ENCODE data around the gene MEG3. TPM values are rescaled to one million over a fixed set of nuclear protein-coding genes. Genes with fewer than 3 reads are reported as not detected.

Gene MEG3
- total and polyA plus RNA-seq, 2 of the 8 experiments (the other 6 are each of a cell fraction or from before 2014, with no cell fraction given), result 0.17 to 1.1 TPM

- Histone ChIP-seq H3K9ac (replicated peaks in 1 of 4; ENCODE audit: extremely low read depth in 1 of 4, low read depth in 3 of 4, low read length in 3 of 4) (no peak overlapping the region), H2AK5ac (ENCODE audit: low read depth, low read length) (no peak overlapping the region), H3K4me2 (ENCODE audit: insufficient read depth in 1 of 2, low read depth in 2 of 2, low read length in 2 of 2) (no peak overlapping the region), H2AFZ (ENCODE audit: low read length) (no peak overlapping the region), H3K4ac (replicated peaks; ENCODE audit: insufficient read length, low read depth, low read length) (no peak overlapping the region), H2BK15ac (ENCODE audit: low read length) (no peak overlapping the region), H4K8ac (ENCODE audit: extremely low read depth, insufficient read depth, low read length) (no peak overlapping the region), H3K79me2 (ENCODE audit: control insufficient read depth in 1 of 2, insufficient read depth in 2 of 2, low read length in 2 of 2) (no peaks in the 10 kb centered on the region), H4K91ac (replicated peaks; ENCODE audit: insufficient read length, low read length) (no peak overlapping the region), H3K27me3 (replicated peaks in 1 of 4; ENCODE audit: control insufficient read depth in 3 of 4, extremely low read depth in 1 of 4, insufficient read depth in 3 of 4, low read length in 3 of 4) (peaks cover 0 to 10% (median 4%) of the 10 kb centered on the region in 4 experiments; a peak in 4 of 7 replicates), H3K23me2 (ENCODE audit: low read depth, low read length) (peaks cover 2% of the 10 kb centered on the region; the same call in 1 of the 2 replicates), H4K20me1 (replicated peaks in 1 of 2; ENCODE audit: control insufficient read depth in 1 of 2, insufficient read depth in 2 of 2, low read length in 2 of 2) (no peaks in the 10 kb centered on the region), H3K56ac (replicated peaks; ENCODE audit: insufficient read length, low read depth, low read length) (no peak overlapping the region), H2BK5ac (ENCODE audit: low read depth, low read length) (no peak overlapping the region), H2BK12ac (ENCODE audit: low read depth, low read length) (no peak overlapping the region), H3K79me1 (ENCODE audit: low read depth, low read length) (no peaks in the 10 kb centered on the region), H3K4me3 (ENCODE audit: extremely low read depth in 1 of 4, insufficient read depth in 2 of 4, low read depth in 3 of 4, low read length in 4 of 4) (no peak overlapping the region), H3K36me3 (ENCODE audit: control insufficient read depth in 2 of 4, insufficient read depth in 4 of 4, low read length in 3 of 4) (no peaks in the 10 kb centered on the region), H3K14ac (ENCODE audit: insufficient read length) (no peak overlapping the region), H3K18ac (ENCODE audit: extremely low read depth, low read length) (no peak overlapping the region), H3K23ac (ENCODE audit: insufficient read length) (no peak overlapping the region), H2BK20ac (ENCODE audit: low read length) (no peak overlapping the region), H3K27ac (ENCODE audit: low read depth, low read length) (no peak overlapping the region), H3K9me3 (ENCODE audit: insufficient read depth in 2 of 2, low read depth in 1 of 2, low read length in 1 of 2) (no peaks in the 10 kb centered on the region), H3K4me1 (replicated peaks in 1 of 4; ENCODE audit: control insufficient read depth in 3 of 4, insufficient read depth in 4 of 4, low read length in 3 of 4) (peaks cover 5 to 18% (median 7%) of the 10 kb centered on the region in 4 experiments; a peak in 6 of 7 replicates), H4K5ac (ENCODE audit: insufficient read length, low read depth, low read length) (no peak overlapping the region), H2BK120ac (replicated peaks; ENCODE audit: low read depth, low read length) (no peak overlapping the region)
- TF ChIP-seq POU5F1 (IDR thresholded peaks at IDR 0.05; ENCODE audit: low read depth, low read length) (no peak), ASH2L (IDR thresholded peaks at IDR 0.05; ENCODE audit: low read length) (no peak), HDAC2 (IDR thresholded peaks at IDR 0.05; ENCODE audit: borderline replicate concordance in 1 of 2, low read depth in 2 of 2, low read length in 2 of 2) (no peak), POLR2A (IDR thresholded peaks at IDR 0.05; ENCODE audit: control extremely low read depth in 1 of 2, low read depth in 2 of 2, low read length in 2 of 2) (no peak), SIN3A (conservative IDR thresholded peaks at IDR 0.05 in 1 of 2, IDR thresholded peaks at IDR 0.05 in 1 of 2; ENCODE audit: low read depth in 1 of 2, low read length in 2 of 2) (no peak), BCL11A (IDR thresholded peaks at IDR 0.05; ENCODE audit: low read depth in 2 of 2, low read length in 2 of 2) (no peak), SP4 (IDR thresholded peaks at IDR 0.05; ENCODE audit: low read length) (no peak), RXRA (IDR thresholded peaks at IDR 0.05; ENCODE audit: insufficient read depth, low read depth, low read length) (no peak)
- ChIA-PET POLR2A (ENCODE audit: partially characterized antibody) (no interaction called here), CTCF (ENCODE audit: partially characterized antibody) (interaction anchor here (1.7 kb wide), 1 partner anchor 44 kb away, joined by 6 read pairs; no protein-coding TSS in a partner anchor)
- FAIRE-seq (no peak), DNase-seq (ENCODE audit: low read depth in 1 of 2, low spot score in 2 of 2) (no peak)
- WGBS, 2 experiments (ENCODE audit: extremely low coverage in 1 of 2, insufficient coverage in 1 of 2, insufficient read length in 1 of 2, insufficient replicate concordance in 2 of 2, low coverage in 1 of 2, low lambda C conversion rate in 2 of 2, missing lambda C conversion rate in 1 of 2), result 81% methylated on average over 6 of the region's 6 CpGs; no CpG with 5 or more reads in 1 of the 2 experiments
These were observed 69.5 kb downstream of the MEG3 start for GRCh38 chr14:100895411-100895810.

Data from H1 (cell line).